ENCODE measurements around the gene PCK1. TPM values are rescaled to one million over a fixed set of nuclear protein-coding genes. Genes with fewer than 3 reads are reported as not detected.

PCK1 gene
- total RNA-seq, 1 donor from 2014 or later = not detected

- no peaks in the 10 kb centered on the region for H3K4me1 ChIP-seq
- ATAC-seq (no peak), DNase-seq (no peak)
- intact Hi-C loops (cut with DNase I) = no loop called here
- H3K27ac ChIP-seq = no peak overlapping the region
- no peaks in the 10 kb centered on the region for H3K27me3 ChIP-seq (ENCODE audit: low read depth)
- no peak for TF ChIP-seq CTCF (IDR thresholded peaks at IDR 0.05)
- no peaks in the 10 kb centered on the region for H3K9me3 ChIP-seq
- H3K36me3 ChIP-seq = no peaks in the 10 kb centered on the region
- no peak overlapping the region for H3K4me3 ChIP-seq
Measured at GRCh38 chr20:57537822-57538221, 23.1 kb upstream of the PCK1 start.

GRCh38 chr20:57539889-57540288, 21.0 kb upstream of the PCK1 start:
- ATAC-seq (no peak), DNase-seq (no peak)
- Histone ChIP-seq H3K27ac (no peak overlapping the region), H3K4me3 (no peak overlapping the region), H3K27me3 (ENCODE audit: low read depth) (no peaks in the 10 kb centered on the region), H3K9me3 (no peaks in the 10 kb centered on the region), H3K36me3 (no peaks in the 10 kb centered on the region), H3K4me1 (no peaks in the 10 kb centered on the region)
- intact Hi-C loops (cut with DNase I) = no loop called here
- TF ChIP-seq CTCF (IDR thresholded peaks at IDR 0.05) = no peak

GRCh38 chr20:57540890-57541580, 19.9 kb upstream of the PCK1 start:
- no peaks in the 10 kb centered on the region for H3K27me3 ChIP-seq (ENCODE audit: low read depth)
- no peaks in the 10 kb centered on the region for H3K9me3 ChIP-seq
- H3K27ac ChIP-seq = no peak overlapping the region
- intact Hi-C loops (cut with DNase I) = no loop called here
- H3K4me1 ChIP-seq = peaks cover 7% of the 10 kb centered on the region
- H3K36me3 ChIP-seq = no peaks in the 10 kb centered on the region
- no peak for ATAC-seq
- no peak overlapping the region for H3K4me3 ChIP-seq
- no peak for DNase-seq
- no peak for TF ChIP-seq CTCF (IDR thresholded peaks at IDR 0.05)

GRCh38 chr20:57543754-57544153, 17.2 kb upstream of the PCK1 start:
- Histone ChIP-seq H3K4me1 (peaks cover 24% of the 10 kb centered on the region), H3K27ac (no peak overlapping the region), H3K4me3 (no peak overlapping the region), H3K36me3 (no peaks in the 10 kb centered on the region), H3K27me3 (ENCODE audit: low read depth) (no peaks in the 10 kb centered on the region), H3K9me3 (no peaks in the 10 kb centered on the region)
- no peak for DNase-seq
- no peak for ATAC-seq
- no peak for TF ChIP-seq CTCF (IDR thresholded peaks at IDR 0.05)
- intact Hi-C loops (cut with DNase I) = no loop called here

- peak overlapping the region; percentile 68 for H3K27ac ChIP-seq
- DNase-seq (no peak), ATAC-seq (no peak)
- no peak for TF ChIP-seq CTCF (IDR thresholded peaks at IDR 0.05)
- intact Hi-C loops (cut with DNase I) = no loop called here
- no peaks in the 10 kb centered on the region for H3K27me3 ChIP-seq (ENCODE audit: low read depth)
- no peaks in the 10 kb centered on the region for H3K9me3 ChIP-seq
- H3K4me3 ChIP-seq = no peak overlapping the region
- no peaks in the 10 kb centered on the region for H3K36me3 ChIP-seq
- peaks cover 24% of the 10 kb centered on the region for H3K4me1 ChIP-seq
Measured at GRCh38 chr20:57544838-57545564, 15.9 kb upstream of the PCK1 start.

Measured in lower lobe of right lung (tissue), 2 donors.